Fibroblast of lung (primary cell): ENCODE measurements around the gene SLC44A5.

ENCODE experiments used
- EZH2 ChIP-seq: IDR thresholded peaks from 2 replicates; pipeline ENCODE4 v1.5.1; 2012; ENCODE audit warnings: low read length, control low read depth, mild to moderate bottlenecking; ENCODE audit errors: missing control alignments
- TF ChIP-seq, protein P1 (sequence below), 2 donors: IDR thresholded peaks in 1 of 2; conservative IDR thresholded peaks in 1 of 2; 1 replicate in 1 of 2; 2 replicates in 1 of 2; pipeline ENCODE4 v1.5.1; 2011 to 2012; ENCODE audit warnings: low read length in 2 of 2, control low read depth in 1 of 2, inconsistent platforms in 1 of 2, low read depth in 1 of 2, mild to moderate bottlenecking in 1 of 2

DNA sequence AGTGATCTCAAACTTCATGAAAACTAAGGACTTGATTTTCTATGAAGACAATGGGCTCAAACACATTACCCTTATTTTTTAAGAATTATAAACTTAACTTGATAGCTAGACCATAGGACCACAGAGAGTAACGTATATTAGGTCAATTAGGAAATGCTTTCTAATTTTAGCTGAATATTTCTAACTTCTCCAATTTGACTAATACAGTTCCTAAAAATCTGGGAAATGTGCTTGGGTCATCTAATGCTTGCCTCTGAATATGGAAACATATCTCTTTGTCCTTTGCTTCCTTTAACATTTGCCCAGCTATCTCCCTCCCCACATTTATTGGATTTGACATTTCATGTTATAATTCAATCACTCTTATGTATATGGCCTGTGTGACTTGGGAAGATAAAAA, 335.3 kb downstream of the SLC44A5 start:
- TF ChIP-seq, protein P1, sequence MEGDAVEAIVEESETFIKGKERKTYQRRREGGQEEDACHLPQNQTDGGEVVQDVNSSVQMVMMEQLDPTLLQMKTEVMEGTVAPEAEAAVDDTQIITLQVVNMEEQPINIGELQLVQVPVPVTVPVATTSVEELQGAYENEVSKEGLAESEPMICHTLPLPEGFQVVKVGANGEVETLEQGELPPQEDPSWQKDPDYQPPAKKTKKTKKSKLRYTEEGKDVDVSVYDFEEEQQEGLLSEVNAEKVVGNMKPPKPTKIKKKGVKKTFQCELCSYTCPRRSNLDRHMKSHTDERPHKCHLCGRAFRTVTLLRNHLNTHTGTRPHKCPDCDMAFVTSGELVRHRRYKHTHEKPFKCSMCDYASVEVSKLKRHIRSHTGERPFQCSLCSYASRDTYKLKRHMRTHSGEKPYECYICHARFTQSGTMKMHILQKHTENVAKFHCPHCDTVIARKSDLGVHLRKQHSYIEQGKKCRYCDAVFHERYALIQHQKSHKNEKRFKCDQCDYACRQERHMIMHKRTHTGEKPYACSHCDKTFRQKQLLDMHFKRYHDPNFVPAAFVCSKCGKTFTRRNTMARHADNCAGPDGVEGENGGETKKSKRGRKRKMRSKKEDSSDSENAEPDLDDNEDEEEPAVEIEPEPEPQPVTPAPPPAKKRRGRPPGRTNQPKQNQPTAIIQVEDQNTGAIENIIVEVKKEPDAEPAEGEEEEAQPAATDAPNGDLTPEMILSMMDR (conservative IDR thresholded peaks at IDR 0.05 in 1 of 2, IDR thresholded peaks at IDR 0.05 in 1 of 2; ENCODE audit: low read depth in 1 of 2, low read length in 2 of 2): no peak
- TF ChIP-seq EZH2: no peak
